ENCODE results near the gene DCLK2. TPM values are rescaled to one million over a fixed set of nuclear protein-coding genes. Genes with fewer than 3 reads are reported as not detected.

DCLK2 gene
- total RNA-seq, 1 experiment from 2014 or later, result 1.2 TPM

DNA sequence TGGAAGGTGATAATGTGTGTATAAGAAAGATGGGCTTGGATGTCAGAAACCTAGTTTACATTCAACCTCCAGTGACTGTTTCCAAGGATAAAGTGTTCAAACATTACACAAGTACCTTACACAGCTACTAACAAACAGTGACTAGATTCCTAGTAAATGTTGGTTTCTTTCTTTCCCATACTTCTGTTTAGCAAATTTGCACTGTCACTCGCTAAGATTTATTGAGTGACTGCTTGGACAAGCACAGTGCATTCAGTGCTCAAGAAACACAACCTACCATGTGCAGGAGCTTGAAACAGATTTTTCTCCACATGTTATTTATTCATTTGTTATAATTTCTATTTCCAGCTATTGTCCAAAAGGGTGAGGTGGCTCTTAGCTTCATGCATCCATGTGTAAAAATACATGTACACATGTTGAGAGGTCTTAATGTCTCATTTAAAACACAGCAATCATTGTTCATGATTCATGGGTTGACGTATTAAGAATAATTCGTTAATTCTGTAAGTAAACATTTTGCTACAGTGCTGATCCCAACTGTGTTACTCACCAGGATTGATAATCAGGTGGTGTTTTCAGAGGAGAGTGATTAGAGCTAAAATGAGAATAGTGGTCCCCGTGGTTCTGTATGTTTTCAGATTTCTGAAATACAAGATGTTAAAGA is 153.0 kb downstream of the DCLK2 start:
- H3K79me2 ChIP-seq (ENCODE audit: low read length), result no peaks in the 10 kb centered on the region
- H3K9me2 ChIP-seq (replicated peaks; ENCODE audit: low read length), result no peaks in the 10 kb centered on the region
- no peaks in the 10 kb centered on the region for H3F3A ChIP-seq (ENCODE audit: low read length, unreplicated experiment)
- no peak for DNase-seq
- TF ChIP-seq, protein P1, sequence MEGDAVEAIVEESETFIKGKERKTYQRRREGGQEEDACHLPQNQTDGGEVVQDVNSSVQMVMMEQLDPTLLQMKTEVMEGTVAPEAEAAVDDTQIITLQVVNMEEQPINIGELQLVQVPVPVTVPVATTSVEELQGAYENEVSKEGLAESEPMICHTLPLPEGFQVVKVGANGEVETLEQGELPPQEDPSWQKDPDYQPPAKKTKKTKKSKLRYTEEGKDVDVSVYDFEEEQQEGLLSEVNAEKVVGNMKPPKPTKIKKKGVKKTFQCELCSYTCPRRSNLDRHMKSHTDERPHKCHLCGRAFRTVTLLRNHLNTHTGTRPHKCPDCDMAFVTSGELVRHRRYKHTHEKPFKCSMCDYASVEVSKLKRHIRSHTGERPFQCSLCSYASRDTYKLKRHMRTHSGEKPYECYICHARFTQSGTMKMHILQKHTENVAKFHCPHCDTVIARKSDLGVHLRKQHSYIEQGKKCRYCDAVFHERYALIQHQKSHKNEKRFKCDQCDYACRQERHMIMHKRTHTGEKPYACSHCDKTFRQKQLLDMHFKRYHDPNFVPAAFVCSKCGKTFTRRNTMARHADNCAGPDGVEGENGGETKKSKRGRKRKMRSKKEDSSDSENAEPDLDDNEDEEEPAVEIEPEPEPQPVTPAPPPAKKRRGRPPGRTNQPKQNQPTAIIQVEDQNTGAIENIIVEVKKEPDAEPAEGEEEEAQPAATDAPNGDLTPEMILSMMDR (conservative IDR thresholded peaks at IDR 0.05; ENCODE audit: low read depth, low read length), result no peak
- TF ChIP-seq EZH2phosphoT487 (IDR thresholded peaks at IDR 0.05; ENCODE audit: borderline replicate concordance, low read length) (no peak), EZH2 (IDR thresholded peaks at IDR 0.05; ENCODE audit: low read length, unreplicated experiment) (no peak)
- H3K27ac ChIP-seq (ENCODE audit: low read length), result no peak overlapping the region
- H3K27me3 ChIP-seq (ENCODE audit: low read length), result no peaks in the 10 kb centered on the region
- H3K9me3 ChIP-seq (ENCODE audit: low read length), result no peaks in the 10 kb centered on the region
- no TSS peak for BruUV-seq (replicated peaks)
- H2AFZ ChIP-seq (ENCODE audit: low read length), result no peak overlapping the region
- H4K20me1 ChIP-seq (ENCODE audit: low read length), result no peaks in the 10 kb centered on the region
- CTCF ChIA-PET, result no interaction called here
- H3K4me3 ChIP-seq (ENCODE audit: low read length), result no peak overlapping the region
- no peaks in the 10 kb centered on the region for H3K36me3 ChIP-seq (ENCODE audit: low read depth, low read length)
- peaks cover 18% of the 10 kb centered on the region for H3K4me1 ChIP-seq (ENCODE audit: insufficient read depth, low read length)
- ATAC-seq, result 0 out of 2 replicates have a peak, but pooled peaks have one; percentile 22
- intact Hi-C loops (cut with micrococcal nuclease), result no loop called here
- POLR2A ChIA-PET (ENCODE audit: unreplicated experiment), result no interaction called here
- H3K4me2 ChIP-seq (ENCODE audit: low read length), result no peak overlapping the region
- H3K9ac ChIP-seq (ENCODE audit: low read length), result no peak overlapping the region

DNA sequence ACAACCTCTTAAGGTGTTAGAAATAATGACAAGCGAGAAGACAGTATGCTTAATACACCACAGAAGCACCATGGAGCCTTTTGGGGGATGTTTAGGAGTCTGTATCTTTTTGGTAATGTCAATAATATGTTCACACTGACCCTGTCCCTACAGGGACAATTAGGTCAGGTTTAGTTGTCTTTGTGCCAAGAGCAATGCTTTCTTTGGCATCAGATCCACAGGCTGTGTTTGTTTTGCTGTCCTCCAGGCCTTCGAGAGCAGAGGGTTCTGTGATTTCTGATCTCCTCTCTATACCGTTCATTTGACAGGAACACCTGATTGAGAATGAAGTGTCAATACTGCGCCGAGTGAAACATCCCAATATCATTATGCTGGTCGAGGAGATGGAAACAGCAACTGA is 153.8 kb downstream of the DCLK2 start:
- H3K4me1 ChIP-seq (ENCODE audit: insufficient read depth, low read length), result peaks cover 26% of the 10 kb centered on the region
- H4K20me1 ChIP-seq (ENCODE audit: low read length), result no peaks in the 10 kb centered on the region
- no peak overlapping the region for H3K4me3 ChIP-seq (ENCODE audit: low read length)
- H3K27ac ChIP-seq (ENCODE audit: low read length), result no peak overlapping the region
- H3K36me3 ChIP-seq (ENCODE audit: low read depth, low read length), result no peaks in the 10 kb centered on the region
- TF ChIP-seq, protein P1 (conservative IDR thresholded peaks at IDR 0.05; ENCODE audit: low read depth, low read length), result no peak
- TF ChIP-seq EZH2 (IDR thresholded peaks at IDR 0.05; ENCODE audit: low read length, unreplicated experiment), result no peak
- no peaks in the 10 kb centered on the region for H3K9me2 ChIP-seq (replicated peaks; ENCODE audit: low read length)
- no peak for DNase-seq
- H3K9ac ChIP-seq (ENCODE audit: low read length), result no peak overlapping the region
- no TSS peak for BruUV-seq (replicated peaks)
- intact Hi-C loops (cut with micrococcal nuclease), result no loop called here
- no peaks in the 10 kb centered on the region for H3F3A ChIP-seq (ENCODE audit: low read length, unreplicated experiment)
- no peaks in the 10 kb centered on the region for H3K27me3 ChIP-seq (ENCODE audit: low read length)
- H3K79me2 ChIP-seq (ENCODE audit: low read length), result no peaks in the 10 kb centered on the region
- no peak overlapping the region for H3K4me2 ChIP-seq (ENCODE audit: low read length)
- H3K9me3 ChIP-seq (ENCODE audit: low read length), result no peaks in the 10 kb centered on the region
- H2AFZ ChIP-seq (ENCODE audit: low read length), result no peak overlapping the region
- ChIA-PET CTCF (no interaction called here), POLR2A (ENCODE audit: unreplicated experiment) (no interaction called here)
- ATAC-seq, result no peak

DNA sequence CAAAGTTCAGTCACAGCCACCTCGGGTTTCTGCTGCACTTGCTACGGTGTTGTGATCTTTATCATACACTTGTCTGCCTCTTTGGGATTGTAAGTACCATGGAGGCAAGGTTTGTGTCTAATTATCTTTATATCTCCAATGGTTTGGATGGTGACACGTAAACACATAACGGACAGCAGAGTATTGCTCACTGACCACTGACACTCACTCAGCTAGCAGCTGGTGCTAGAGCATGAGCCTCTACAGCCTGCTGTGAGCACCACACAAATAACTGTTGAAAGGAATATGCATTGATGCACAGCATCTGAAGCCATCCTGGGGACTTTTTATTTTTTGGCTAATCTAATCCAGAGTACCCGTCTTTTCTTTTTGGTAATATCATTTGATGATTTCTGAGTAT is 156.0 kb downstream of the DCLK2 start:
- ATAC-seq (no peak), DNase-seq (no peak)
- H2AFZ ChIP-seq (ENCODE audit: low read length), result no peak overlapping the region
- no peaks in the 10 kb centered on the region for H4K20me1 ChIP-seq (ENCODE audit: low read length)
- no peak overlapping the region for H3K4me2 ChIP-seq (ENCODE audit: low read length)
- no peak overlapping the region for H3K27ac ChIP-seq (ENCODE audit: low read length)
- no peaks in the 10 kb centered on the region for H3F3A ChIP-seq (ENCODE audit: low read length, unreplicated experiment)
- H3K9me2 ChIP-seq (replicated peaks; ENCODE audit: low read length), result no peaks in the 10 kb centered on the region
- TF ChIP-seq EZH2 (IDR thresholded peaks at IDR 0.05; ENCODE audit: low read length, unreplicated experiment), result no peak
- H3K9ac ChIP-seq (ENCODE audit: low read length), result no peak overlapping the region
- H3K79me2 ChIP-seq (ENCODE audit: low read length), result no peaks in the 10 kb centered on the region
- POLR2A ChIA-PET (ENCODE audit: unreplicated experiment), result no interaction called here
- no peaks in the 10 kb centered on the region for H3K27me3 ChIP-seq (ENCODE audit: low read length)
- no peaks in the 10 kb centered on the region for H3K36me3 ChIP-seq (ENCODE audit: low read depth, low read length)
- BruUV-seq (replicated peaks), result no TSS peak
- H3K4me1 ChIP-seq (ENCODE audit: insufficient read depth, low read length), result peaks cover 34% of the 10 kb centered on the region
- no peak overlapping the region for H3K4me3 ChIP-seq (ENCODE audit: low read length)
- intact Hi-C loops (cut with micrococcal nuclease), result no loop called here
- no peaks in the 10 kb centered on the region for H3K9me3 ChIP-seq (ENCODE audit: low read length)
- CTCF ChIA-PET, result no interaction called here
